Esophagus muscularis mucosa (tissue), 4 donors: ENCODE measurements around the gene TRPV4.

Source experiments
- CTCF ChIP-seq, 3 experiments: fragments of 200-600 bp in 2 of 3; fragments of 450-650 bp in 1 of 3; sonication (generic) in 2 of 3; IDR thresholded peaks; one replicate each; pipeline ENCODE4 v1.5.1; 2017 to 2019; ENCODE audit warnings: antibody characterized with exemption in 3 of 3, mild to moderate bottlenecking in 2 of 3, moderate library complexity in 1 of 3
- EP300 ChIP-seq: sonication (generic); formaldehyde crosslinking; IDR thresholded peaks from one replicate; pipeline ENCODE4 v1.6.1; 2017; ENCODE audit warnings: antibody characterized with exemption
- POLR2A ChIP-seq: fragments of 450-650 bp; IDR thresholded peaks from one replicate; pipeline ENCODE4 v1.6.1; 2017; ENCODE audit warnings: antibody characterized with exemption, moderate library complexity, mild to moderate bottlenecking, low read depth
- POLR2AphosphoS5 ChIP-seq, 2 donors: sonication (generic); formaldehyde crosslinking; IDR thresholded peaks; one replicate each; pipeline ENCODE4 v1.6.1; 2017; ENCODE audit warnings: antibody characterized with exemption in 2 of 2

- TF ChIP-seq CTCF (IDR thresholded peaks at IDR 0.05) (no peak), POLR2AphosphoS5 (IDR thresholded peaks at IDR 0.05) (no peak), POLR2A (no peak), EP300 (no peak)
These were observed 79.2 kb downstream of the TRPV4 start for GRCh38 chr12:109753959-109754358.
